GM18508 (cell line): Measurements from ENCODE around the gene ARSI.

Source experiments
- ATAC-seq: cut with Tn5 transposase; IDR thresholded peaks from one replicate; pipeline ENCODE4 v1.9.1; 2021; ENCODE audit warnings: moderate number of reproducible peaks; ENCODE audit not compliant: insufficient read depth, unreplicated experiment

The ARSI gene

GRCh38 chr5:150309886-150310239, 7.2 kb upstream of the ARSI start:
- no peak for ATAC-seq

DNA sequence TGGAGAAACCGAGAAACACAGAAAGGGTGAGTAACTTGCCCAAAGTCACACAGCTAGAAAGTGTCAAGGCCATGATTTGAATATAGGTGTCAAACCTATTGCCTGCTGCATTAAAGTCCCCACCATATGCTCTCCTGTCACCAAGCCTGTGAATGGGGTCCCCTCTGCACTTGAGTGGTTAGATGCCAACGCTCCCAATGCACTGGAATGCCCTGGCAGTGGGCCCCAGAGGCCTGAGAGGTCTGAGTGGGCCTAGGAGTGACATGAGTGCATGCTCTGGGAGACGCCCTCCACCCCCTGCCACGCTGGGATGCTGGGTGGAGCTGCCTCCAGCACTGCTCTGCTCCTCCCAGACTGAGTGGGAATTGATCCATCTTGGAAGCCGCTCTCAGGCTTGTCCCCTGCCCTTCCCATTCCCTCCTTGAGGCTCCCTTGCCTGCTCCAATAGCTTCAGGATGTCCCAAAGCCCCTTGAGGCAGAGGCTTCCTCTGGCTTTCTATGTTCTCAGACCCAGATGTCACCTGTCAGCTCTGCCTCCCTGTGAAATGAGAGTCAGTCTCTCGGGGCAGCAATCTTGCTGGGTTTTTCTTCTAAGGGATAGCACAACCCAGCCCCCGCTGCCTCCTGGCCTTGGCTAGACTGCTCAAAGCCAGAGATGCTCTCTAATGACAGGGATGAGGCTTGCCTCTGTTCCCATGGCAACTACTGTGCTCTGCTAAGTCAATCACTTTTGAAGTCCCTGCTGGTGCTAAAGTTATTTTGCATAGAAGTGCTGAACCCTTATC, 6.6 kb upstream of the ARSI start:
- ATAC-seq, result no peak

DNA sequence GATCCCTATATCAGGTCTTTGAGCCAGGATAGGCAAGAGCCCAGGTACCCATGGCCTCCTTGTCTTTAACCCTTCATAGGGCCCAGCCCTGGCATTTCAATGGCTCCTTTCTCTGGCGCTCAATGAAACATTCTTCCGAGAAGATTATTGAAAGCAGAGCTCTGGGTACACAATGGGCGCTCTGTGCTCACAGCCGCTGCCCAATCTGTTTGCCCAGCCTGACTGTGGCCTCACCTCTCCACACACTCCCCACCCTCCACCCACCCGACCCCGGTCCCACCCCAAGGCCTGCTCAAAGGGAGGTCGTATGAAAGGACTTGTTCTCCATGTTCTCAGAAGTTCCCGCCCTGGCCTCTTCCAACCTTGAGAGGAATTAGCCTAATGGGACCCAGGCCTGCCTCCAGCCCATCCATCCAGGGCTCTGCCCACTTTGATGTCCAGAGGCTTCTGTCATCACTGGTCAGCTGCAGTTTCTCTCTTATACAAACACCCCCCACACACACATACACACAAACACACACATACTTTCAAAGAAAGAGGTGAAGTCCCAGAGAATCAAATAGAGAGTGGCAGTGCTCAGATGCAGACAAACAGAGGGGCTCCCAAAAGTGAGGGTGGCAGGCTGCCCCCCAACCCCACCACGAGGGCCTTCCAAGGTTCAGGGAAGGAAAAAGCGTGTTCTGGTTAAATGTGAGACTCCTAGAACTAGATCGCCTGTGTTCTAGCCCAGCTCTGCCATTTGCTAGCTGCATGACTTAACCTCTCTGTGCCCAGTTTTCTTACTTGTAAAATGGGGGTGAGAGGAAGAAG, 5.1 kb upstream of the ARSI start:
- ATAC-seq, result no peak

- no peak for ATAC-seq
Measured at GRCh38 chr5:150306775-150307174, 4.1 kb upstream of the ARSI start.

- ATAC-seq, result no peak
Measured at GRCh38 chr5:150305557-150305956, 2.9 kb upstream of the ARSI start.

DNA sequence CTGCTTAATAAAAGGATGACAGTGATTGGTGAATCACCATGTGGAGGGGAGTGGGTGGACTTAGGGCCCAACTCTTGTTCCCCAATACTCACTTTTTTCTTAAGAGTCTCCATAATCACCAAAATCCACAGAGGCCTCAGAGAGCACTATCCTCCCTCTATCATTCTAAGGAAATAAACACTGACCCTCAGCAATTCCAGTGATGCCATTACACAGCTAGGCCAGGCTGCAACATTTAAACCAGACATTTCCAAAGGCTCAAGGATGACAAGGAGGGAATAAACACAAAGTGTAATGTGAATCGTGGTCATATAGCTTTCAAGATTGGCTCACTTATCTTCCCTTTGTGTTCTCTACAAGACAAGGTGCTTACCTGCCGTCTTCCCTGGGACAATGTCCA, 2.4 kb upstream of the ARSI start:
- ATAC-seq, result no peak

- ATAC-seq, result no peak
Measured at GRCh38 chr5:150304481-150305081, 1.9 kb upstream of the ARSI start.

GRCh38 chr5:150303660-150304386, 1.1 kb upstream of the ARSI start:
- no peak for ATAC-seq

DNA sequence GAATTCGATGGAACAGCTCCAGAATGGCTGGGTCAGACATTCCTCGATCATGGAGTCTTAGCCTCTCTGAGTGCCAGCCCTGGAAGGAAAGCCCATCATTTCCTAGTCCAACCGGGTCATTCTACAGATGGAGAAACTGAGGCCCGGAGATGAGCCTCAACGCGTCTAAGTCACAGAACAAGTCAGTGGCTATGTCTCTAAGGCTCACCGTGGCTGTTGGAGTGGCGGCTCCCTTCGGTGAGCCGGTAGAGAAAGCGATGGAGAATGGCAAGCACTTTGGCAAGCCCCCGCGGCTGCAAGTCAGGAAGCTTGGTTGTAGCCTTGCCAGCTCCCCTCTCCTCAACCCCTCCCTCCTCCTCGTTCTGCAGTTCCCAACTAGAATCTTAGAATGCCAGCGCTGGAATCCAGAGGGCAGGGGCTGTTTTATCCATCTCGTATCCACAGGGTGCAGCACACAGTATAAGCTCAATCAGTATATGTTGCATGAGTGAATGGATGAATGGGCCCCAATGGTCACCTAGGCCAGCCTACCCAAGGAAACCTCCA, 438 bp upstream of the ARSI start:
- no peak for ATAC-seq

DNA sequence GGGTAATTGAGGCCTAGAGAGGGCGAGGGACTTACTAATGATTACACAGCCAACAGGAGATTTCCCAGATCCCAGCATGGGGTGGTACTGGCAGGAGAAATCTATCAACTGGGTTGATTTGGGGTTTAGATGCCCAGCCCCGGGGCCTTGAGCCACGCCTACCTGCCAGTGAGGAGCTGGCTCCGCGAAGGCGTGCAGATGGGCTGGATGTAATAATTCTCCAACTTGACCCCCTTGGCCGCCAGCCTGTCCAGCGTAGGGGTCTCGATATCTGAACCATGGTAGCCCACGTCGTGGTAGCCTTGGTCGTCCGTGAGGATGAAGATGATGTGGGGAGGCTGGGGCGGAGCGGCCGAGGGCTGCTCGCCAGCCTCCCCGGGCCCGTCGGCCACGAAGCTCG, 804 bp downstream of the ARSI start:
- no peak for ATAC-seq

DNA sequence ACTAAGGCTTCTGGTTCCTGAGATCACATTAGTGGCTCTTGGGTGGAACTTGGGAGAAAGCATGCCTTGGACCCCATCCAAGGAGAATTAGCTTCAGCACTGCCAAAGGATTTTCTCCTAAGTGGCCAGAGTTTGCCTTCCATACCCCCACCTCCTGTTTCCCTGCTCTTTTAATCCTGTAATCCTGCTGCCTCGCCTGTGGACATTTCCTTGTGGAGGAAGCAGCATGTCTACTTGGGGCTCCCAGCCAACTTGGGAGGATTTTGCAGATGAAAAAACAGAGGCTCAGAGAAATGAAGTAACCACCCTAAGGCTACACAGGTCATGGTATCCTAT, 1.6 kb downstream of the ARSI start:
- no peak for ATAC-seq

GRCh38 chr5:150300496-150301169, 2.1 kb downstream of the ARSI start:
- no peak for ATAC-seq

DNA sequence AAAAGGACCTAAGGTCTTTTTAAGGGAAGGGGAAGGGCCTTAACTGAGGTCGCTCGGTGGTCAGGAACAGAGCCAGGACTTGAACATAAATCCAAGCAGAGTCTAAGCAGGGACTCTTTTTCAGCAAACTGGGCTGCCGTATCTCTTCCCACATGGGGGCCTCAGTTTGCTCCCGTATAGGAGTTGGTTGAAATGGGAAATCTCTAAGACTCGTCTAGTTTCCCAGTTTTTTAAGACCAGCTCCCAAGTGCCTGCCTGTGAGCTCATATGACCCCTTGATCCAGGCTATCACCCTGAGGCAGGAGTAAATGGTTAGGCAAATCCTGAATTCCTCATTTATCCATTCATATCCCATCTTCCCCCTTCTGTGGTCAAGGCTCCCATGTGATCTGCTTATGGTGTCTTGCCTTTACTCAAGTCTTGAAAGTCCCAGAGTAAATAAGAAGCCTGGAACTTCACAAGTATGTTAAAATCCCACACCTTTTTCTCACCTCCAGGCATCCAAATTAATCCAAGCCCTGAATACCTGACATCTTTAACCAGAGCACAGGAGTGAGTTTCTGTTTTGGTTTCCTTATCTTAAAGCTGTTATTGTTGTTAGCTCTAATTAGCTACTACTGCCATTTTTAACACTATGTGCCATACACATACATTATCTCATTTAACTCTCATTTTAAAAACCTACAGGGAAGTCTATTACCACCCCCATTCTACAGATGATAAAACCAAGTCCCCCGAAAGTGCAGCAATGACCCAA, 3.0 kb downstream of the ARSI start:
- no peak for ATAC-seq

DNA sequence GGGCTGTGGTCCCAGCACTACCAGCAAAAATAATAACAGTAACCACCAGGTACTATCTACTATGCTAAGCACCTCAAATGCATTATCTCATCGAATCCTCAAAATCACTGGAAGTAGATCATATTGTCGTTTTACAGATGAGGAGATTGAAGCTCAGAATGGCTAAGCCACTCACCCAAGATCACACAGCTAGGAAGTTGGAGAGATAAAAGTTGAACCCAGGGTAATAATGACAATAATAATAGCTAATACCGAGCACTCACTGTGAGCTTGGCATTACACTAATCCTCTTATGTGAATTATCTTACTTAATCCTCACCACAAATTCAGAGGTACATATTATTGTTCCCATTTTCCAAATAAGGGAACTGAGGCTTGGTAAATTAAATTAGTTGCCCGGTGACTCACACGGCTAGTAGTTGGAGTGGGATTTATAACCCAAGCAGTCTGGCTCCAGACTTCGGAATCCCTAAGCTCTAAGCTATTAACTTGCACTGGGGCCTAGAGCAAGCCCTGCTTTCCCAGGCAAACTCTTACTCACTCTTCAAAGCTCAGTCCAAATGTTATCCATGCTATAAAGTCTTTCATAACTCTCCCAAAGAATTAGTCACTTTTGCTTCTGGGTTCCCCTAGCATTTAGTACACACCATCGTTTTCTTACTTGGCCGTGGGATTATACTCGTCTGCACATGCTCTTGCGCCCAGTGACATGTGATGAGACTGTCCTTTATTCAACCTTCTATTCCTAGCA, 3.8 kb downstream of the ARSI start:
- ATAC-seq, result no peak

DNA sequence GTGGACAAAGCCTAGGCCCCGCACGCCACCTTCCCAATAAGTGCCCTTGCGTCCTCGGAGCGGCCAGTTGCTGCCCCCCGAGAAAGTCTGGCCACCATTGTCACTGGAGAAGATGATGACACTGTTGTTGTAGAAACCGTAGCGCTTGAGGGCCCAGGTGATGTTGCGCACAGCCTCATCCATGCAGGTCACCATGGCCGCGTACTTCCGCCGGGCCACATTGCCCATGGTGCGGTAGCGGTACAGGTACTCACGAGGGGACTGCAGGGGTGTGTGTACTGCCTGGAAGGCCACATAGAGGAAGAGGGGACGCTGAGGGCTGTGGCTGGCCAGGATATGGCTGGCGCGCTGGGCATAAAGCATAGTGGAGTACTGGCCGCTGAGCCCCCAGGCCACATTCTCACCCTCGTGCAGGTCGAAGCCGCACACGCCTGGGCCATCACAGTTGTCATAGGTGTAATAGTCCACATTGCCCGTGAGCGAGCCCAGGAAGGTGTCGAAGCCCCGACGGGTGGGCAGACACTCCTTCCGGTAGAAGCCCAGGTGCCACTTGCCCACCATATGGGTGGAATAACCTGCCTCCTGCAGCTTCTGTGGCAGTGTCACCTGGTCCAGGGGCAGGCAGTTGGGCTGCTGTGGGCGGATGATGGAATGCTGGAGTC, 4.6 kb downstream of the ARSI start:
- no peak for ATAC-seq

- no peak for ATAC-seq
Measured at GRCh38 chr5:150297236-150297890, 5.3 kb downstream of the ARSI start.

GRCh38 chr5:150296496-150296895, 6.2 kb downstream of the ARSI start:
- no peak for ATAC-seq
